GM19328 (cell line): ENCODE measurements around the gene TBC1D22A.

Experiments used
- ATAC-seq: cut with Tn5 transposase; IDR thresholded peaks from one replicate; pipeline ENCODE4 v1.9.1; 2021; ENCODE audit warnings: mild to moderate bottlenecking, moderate library complexity; ENCODE audit not compliant: unreplicated experiment

Gene TBC1D22A

GRCh38 chr22:46752988-46753310 lies 9.5 kb upstream of the TBC1D22A start:
- no peak for ATAC-seq

DNA sequence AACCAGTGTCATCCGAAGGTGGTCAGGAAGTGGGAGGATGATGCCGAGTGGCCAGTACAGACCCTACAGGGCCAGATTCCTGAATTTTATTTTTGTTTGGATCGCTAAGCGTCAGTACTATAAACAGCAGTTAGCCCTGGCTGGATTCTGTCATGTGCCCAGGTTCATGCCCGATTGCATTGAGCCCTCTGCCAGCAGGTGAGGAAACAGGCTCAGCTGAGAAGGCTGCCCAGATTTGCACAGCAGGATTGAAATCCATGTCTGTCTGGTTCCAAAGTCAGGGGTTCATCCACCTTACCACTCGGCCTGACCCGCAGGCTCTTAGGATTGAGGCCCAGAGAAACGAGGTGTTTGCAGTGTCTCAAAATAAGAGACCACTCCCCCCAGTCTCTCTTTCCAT lies 9.1 kb upstream of the TBC1D22A start:
- ATAC-seq, result no peak

- ATAC-seq, result no peak
Measured at GRCh38 chr22:46753761-46754109, 8.7 kb upstream of the TBC1D22A start.

DNA sequence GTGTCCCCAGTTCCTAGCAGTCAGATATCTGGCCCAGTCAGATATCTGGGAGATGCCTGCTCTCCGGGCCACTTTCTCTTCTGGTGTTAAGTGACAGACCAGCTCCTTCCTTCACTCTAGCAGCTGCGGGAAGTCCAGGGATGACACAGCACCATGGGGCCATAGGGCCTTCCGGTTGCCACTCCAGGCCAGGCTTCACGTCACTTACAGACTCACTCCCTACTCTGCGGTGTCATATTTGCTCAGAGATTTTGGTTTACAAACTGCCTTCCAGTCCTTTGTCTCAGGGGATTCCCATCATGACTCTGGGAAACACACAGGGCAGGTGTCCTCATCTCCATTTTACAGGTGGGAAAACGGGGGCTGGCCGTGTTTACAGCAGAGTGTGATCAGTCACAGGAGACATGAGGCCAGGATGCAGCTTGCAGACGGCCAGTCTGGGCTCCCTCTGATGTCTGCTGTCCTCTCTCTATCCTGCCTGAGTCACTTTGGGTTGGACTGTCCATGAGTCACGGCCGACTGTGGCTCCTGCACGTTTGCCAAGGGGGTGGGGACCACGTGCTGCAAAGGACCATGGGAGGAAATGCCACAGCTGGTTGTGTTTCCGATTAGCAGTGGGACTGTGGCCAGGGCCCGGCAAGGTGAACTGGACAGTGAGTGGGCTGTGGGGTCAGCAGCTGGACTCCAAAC lies 8.2 kb upstream of the TBC1D22A start:
- no peak for ATAC-seq

- no peak for ATAC-seq
Measured at GRCh38 chr22:46754826-46755225, 7.6 kb upstream of the TBC1D22A start.

DNA sequence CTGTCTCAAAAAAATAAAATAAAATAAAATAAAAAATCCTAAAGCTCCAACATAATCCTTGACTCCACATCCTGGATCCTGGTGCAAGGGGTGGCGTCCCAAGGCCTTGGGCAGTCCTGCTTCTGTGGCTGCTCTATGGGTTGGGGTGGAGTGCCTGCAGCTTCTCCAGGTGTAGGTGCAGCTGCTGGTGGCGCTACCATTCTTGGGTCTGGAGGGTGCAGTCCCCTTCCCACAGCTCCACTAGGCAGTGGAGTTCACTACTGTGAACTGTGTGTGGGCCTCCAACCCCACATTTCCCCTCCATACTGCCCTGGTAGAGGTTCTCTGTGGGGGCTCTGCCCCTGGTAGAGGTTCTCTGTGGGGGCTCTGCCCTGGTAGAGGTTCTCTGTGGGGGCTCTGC lies 6.9 kb upstream of the TBC1D22A start:
- no peak for ATAC-seq

DNA sequence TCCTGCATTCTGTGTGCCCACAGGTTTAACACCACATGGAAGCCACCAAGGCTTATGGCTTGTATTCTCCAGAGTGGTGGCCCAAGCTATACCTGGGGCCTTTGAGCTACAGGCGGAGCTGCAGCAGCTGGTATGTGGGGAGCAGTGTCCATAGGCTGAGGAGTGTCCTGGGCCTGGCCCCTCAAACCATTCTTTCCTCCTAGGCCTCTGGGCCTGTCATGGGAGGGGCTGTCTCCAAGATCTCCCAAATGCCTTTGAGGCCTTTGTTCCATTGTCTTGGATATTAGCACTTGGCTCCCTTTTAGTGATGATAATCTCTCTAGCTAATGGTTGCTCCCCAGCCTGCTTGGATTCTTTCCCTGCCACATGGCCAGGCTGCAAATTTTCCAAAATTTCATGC lies 6.4 kb upstream of the TBC1D22A start:
- ATAC-seq, result no peak

DNA sequence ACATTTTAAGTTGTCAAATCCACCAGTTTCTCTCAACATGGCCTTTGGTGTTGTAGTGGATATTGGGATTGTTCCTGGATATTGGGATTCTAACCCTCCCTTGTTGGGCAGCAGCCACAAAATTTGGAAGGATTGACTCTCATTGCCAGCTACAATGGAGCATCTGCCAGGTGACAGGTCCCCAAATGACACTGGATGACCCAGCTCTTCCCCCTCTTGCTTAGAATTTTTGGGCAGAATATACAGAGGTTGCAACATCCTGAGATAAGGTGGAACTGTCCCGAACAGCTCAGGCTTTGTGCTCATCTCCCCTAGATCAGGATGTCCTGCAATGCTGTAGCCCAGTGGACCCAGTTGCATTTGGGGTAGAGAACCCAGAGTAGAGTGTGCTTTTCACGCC lies 5.3 kb upstream of the TBC1D22A start:
- no peak for ATAC-seq

DNA sequence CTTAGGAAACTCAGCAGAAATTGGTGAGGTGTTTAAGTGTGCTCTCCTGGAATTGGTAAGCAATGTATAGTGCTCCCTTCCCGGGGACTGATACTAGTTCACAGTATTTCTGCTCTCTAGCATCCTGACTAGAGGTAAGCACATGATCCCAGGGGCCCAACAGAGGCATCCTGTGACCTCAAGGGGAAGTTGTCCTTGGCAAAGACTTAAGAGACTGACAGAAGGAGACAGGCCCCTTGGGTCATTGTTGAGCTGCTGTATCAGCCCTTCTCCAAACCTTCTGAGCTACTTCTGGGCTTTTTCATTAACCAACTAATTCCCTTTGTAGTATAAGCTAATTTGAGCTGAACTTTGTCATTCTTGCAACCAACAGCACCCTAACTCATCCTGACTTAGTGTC lies 4.3 kb upstream of the TBC1D22A start:
- no peak for ATAC-seq

DNA sequence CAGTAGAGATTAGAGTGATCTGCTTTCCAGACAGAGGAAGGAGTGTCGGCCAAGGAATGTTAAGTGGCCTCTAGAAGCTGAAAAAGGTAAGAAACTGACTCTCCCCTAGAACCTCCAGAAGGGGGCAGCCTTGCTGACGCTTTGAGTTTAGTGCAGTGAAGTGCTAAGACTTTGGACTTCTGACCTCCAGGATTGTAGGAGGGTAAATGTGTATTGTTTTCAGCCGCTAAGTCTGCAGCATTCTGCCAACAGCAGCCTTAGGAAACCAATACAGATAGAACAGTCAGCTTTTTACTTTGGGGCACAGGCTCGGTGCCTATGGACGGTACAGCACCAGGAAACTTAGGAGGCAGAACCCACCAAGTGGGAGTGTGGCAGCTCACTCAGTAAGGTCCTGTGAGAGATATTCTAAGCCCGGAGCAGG lies 3.6 kb upstream of the TBC1D22A start:
- ATAC-seq, result no peak

DNA sequence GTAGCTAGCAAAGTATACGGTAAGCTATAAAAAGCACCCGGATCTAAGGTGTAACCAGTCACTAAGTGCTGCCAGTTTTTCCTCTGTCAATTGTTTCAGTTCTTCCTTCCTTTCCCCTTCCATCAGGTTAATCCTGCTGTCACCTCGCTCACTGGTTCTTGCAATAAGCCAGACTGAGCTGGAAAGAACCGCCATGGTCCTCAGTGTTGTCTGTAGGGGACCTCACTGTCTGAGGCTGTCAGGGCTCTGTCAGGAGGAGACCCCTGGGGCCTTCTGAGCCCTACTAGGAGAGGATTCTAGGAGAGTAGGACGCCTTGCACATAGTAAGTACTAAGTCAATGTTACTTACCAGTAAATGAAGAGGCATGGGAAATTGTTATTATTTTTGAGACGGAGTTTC lies 1.4 kb upstream of the TBC1D22A start:
- no peak for ATAC-seq

DNA sequence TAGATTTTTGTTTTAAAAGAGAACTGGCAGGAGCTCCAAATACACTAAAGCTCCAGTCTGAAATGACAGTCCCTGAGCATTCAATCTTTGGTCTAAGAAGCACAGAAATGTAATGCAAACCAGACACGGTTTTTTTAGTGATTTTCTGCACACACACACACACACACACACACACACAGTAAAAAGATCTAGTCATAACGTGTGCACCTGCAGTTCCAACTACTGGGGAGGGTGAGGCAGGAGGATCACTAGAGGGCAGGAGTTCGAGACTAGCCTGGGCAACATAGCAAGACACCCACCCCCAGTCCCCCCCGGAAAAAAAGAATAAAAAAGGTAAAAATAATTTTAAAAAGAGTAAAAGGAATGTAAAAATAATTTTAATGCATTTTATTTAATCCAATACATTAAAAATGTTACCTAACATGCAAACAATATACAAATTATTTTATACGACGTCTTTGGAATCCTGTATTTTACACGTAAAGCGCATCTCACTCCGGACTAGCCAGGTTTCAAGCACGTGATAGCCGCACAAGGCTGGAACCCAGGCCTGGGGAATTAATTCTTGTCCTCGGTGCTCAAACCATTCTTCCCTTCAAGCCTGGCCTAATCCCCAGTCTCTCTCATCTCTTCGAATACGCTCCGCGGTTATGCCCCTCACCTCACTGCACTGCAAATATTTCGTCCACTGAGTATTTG lies 762 bp upstream of the TBC1D22A start:
- no peak for ATAC-seq

- peak; percentile 43 for ATAC-seq
Measured at GRCh38 chr22:46763051-46763705, 728 bp downstream of the TBC1D22A start.

- ATAC-seq, result no peak
Measured at GRCh38 chr22:46764140-46764680, 1.8 kb downstream of the TBC1D22A start.

- no peak for ATAC-seq
Measured at GRCh38 chr22:46764779-46765485, 2.5 kb downstream of the TBC1D22A start.

DNA sequence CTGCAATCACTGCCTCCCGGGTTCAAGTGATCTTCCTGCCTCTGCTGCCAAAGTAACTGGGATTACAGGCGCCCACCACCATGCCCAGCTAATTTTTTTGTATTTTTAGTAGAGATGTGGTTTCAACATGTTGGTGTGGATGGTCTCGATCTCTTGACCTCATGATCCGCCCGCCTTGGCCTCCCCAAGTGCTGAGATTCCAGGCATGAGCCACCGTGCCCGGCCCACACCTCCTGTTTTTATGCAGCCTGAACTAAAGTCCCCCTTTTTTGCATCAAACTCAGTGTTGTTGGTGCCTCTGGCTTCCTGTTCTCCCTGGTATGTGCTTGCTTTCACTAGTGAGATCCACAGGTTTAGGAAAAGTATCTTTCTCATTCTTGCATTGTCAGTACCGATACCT lies 4.2 kb downstream of the TBC1D22A start:
- no peak for ATAC-seq

DNA sequence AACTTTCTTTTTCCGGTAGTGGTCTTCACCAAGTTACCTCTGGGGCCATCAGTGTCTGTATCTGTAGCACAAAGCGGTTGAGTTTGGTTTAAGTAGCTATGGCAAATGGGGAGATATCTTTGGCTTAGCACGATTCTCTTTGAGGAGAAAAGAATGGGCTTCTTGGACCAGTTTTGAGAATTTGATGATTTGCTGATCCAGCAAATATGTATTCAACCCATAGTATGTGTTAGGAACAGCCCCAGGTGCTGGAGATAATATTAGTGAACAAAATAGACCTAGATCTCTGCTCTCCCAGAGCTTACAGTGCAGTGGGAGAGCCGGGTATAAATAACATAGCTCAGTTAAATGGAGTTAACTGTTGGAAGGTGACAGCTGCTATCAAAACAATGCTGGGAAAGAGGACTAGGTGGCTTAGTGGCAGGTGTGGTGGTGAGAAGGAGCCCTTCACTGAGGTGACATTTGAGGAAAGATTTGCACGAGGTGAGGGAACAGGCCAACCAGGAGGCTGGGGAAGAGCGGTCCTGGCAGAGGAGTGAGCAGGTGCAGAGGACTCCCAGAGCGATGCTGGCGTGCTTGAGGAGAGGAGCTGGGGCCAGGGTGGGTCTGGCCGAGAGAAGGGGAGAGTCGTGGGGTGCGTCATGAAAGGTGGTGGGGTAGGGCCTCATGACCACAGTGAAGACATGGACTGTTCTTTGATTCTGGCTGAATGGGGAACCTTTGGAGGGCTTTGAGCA lies 5.0 kb downstream of the TBC1D22A start:
- no peak for ATAC-seq

- ATAC-seq, result no peak
Measured at GRCh38 chr22:46769191-46769675, 6.8 kb downstream of the TBC1D22A start.

DNA sequence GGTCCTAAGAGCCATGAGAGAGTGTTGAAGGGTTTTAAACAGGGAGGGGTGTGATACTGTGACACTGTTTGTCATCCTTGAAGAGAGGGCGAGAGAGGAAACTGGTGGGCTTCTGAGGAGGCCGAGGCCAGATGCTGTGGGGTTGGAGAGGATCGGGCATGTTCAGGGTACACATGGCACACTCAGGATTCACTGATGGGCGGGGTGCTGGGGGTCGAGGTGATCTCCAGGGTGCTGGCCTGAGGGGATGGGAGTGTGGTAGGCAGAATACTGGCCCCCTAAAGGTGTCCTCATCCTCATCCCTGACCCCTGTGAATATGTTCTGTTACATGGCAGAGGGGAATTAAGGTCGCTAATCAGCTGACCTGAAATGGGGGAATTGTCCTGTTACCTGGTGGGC lies 7.3 kb downstream of the TBC1D22A start:
- no peak for ATAC-seq

GRCh38 chr22:46770151-46770641 lies 7.7 kb downstream of the TBC1D22A start:
- ATAC-seq, result no peak

- ATAC-seq, result no peak
Measured at GRCh38 chr22:46770726-46771125, 8.3 kb downstream of the TBC1D22A start.
